CD1c-positive myeloid dendritic cell (primary cell): ENCODE measurements around the gene RAB4B.
"Not testable (repeated sequence)": the region's sequence is repeated elsewhere in the genome, so short reads cannot be mapped to it uniquely, and the experiment has no call there.

Experiments
- DNase-seq: peaks from one replicate; pipeline ENCODE4 v3.0.0-alpha.2; 2016; ENCODE audit errors: extremely low spot score

The RAB4B gene

GRCh38 chr19:40822704-40823553 lies 44.9 kb downstream of the RAB4B start:
- DNase-seq = peak; percentile 77

GRCh38 chr19:40824916-40825315 lies 46.9 kb downstream of the RAB4B start:
- DNase-seq = not testable (repeated sequence)

- not testable (repeated sequence) for DNase-seq
Measured at GRCh38 chr19:40825460-40826095, 47.5 kb downstream of the RAB4B start.

GRCh38 chr19:40826312-40826698 lies 48.3 kb downstream of the RAB4B start:
- not testable (repeated sequence) for DNase-seq

- DNase-seq = peak; percentile 43
Measured at GRCh38 chr19:40826699-40827385, 48.8 kb downstream of the RAB4B start.

GRCh38 chr19:40827386-40828247 lies 49.6 kb downstream of the RAB4B start:
- DNase-seq = no peak

- no peak for DNase-seq
Measured at GRCh38 chr19:40829205-40829604, 51.2 kb downstream of the RAB4B start.

- not testable (repeated sequence) for DNase-seq
Measured at GRCh38 chr19:40830741-40831140, 52.7 kb downstream of the RAB4B start.

- no peak for DNase-seq
Measured at GRCh38 chr19:40831502-40832430, 53.7 kb downstream of the RAB4B start.

GRCh38 chr19:40832431-40832790 lies 54.4 kb downstream of the RAB4B start:
- not testable (repeated sequence) for DNase-seq

GRCh38 chr19:40833728-40834533 lies 55.9 kb downstream of the RAB4B start:
- not testable (repeated sequence) for DNase-seq

- DNase-seq = no peak
Measured at GRCh38 chr19:40836754-40837429, 58.8 kb downstream of the RAB4B start.

- not testable (repeated sequence) for DNase-seq
Measured at GRCh38 chr19:40838477-40838876, 60.4 kb downstream of the RAB4B start.

- not testable (repeated sequence) for DNase-seq
Measured at GRCh38 chr19:40842012-40842411, 64.0 kb downstream of the RAB4B start.

- DNase-seq = not testable (repeated sequence)
Measured at GRCh38 chr19:40842997-40843652, 65.1 kb downstream of the RAB4B start.

- DNase-seq = peak; percentile 49
Measured at GRCh38 chr19:40843653-40844052, 65.6 kb downstream of the RAB4B start.
